GM12865 (cell line): Measurements from ENCODE around the gene INHA.

Source experiments
- DNase-seq: peaks from one replicate; pipeline ENCODE4 v3.0.0; 2010; ENCODE audit warnings: low read depth
- H3K4me3 ChIP-seq: 2 replicates; pipeline ENCODE4 v1.5.1; 2011; ENCODE audit warnings: mild to moderate bottlenecking, low read depth, low read length, control low read depth
- CTCF ChIP-seq: IDR thresholded peaks from 2 replicates; pipeline ENCODE4 v1.5.1; 2011; ENCODE audit warnings: low read length, control low read depth, low read depth, inconsistent platforms; ENCODE audit not compliant: insufficient read depth; ENCODE audit errors: missing control alignments

INHA gene

GRCh38 chr2:219541611-219542180, 30.4 kb upstream of the INHA start:
- peak; percentile 91 for TF ChIP-seq CTCF
- DNase-seq, result peak; percentile 93
- H3K4me3 ChIP-seq, result peak overlapping the region; percentile 81

GRCh38 chr2:219542931-219543595, 29.0 kb upstream of the INHA start:
- no peak for DNase-seq
- H3K4me3 ChIP-seq, result peak overlapping the region; percentile 81
- no peak for TF ChIP-seq CTCF

GRCh38 chr2:219543596-219544358, 28.3 kb upstream of the INHA start, which contains the start of the genes CHPF and TMEM198:
TSS of gene CHPF (minus strand) at chr2:219543809. CDS start at chr2:219543538, 271 bp downstream.
TSS of gene TMEM198 (plus strand) at chr2:219544028. CDS start at chr2:219544728, 700 bp downstream.
- DNase-seq, result peak; percentile 97
- no peak for TF ChIP-seq CTCF
- H3K4me3 ChIP-seq, result peak within 1 kb of the TSS; percentile 81

GRCh38 chr2:219544567-219544966, 27.5 kb upstream of the INHA start:
- no peak overlapping the region for H3K4me3 ChIP-seq
- DNase-seq, result no peak
- no peak for TF ChIP-seq CTCF

GRCh38 chr2:219545295-219545942, 26.7 kb upstream of the INHA start:
- H3K4me3 ChIP-seq, result no peak overlapping the region
- no peak for DNase-seq
- TF ChIP-seq CTCF, result no peak

GRCh38 chr2:219545943-219546352, 26.2 kb upstream of the INHA start:
- TF ChIP-seq CTCF, result no peak
- DNase-seq, result no peak
- no peak overlapping the region for H3K4me3 ChIP-seq
